Thymus (tissue), 2 donors: ENCODE results near the gene TNK1. TPM values are rescaled to one million over a fixed set of nuclear protein-coding genes. Genes with fewer than 3 reads are reported as not detected.

Experiments
- polyA plus RNA-seq: library from polyadenylated mRNA; stranded (reverse); fragments of 200-250 nt; gene quantifications from one replicate; pipeline ENCODE4 v1.2.3, GENCODE V29; 2013
- total RNA-seq: library from RNA; stranded (reverse); fragments of 120-200 nt; gene quantifications from one replicate; pipeline ENCODE4 v1.2.4, GENCODE V29; 2013
- donor health status: healthy.

The TNK1 gene
- total and polyA plus RNA-seq, 2 donors = 1.8 to 7.2 TPM

Other genes with a start within 250 kb of the TNK1 start
Only the 30 nearest of the 38 such genes appear.
- gene DLG4, start 161.3 kb upstream of the TNK1 start, total RNA-seq = 8.5 TPM
- gene DLG4, start 161.3 kb upstream of the TNK1 start, polyA plus RNA-seq = 15.1 TPM
- 221 TPM for gene ACADVL, start 161.2 kb upstream of the TNK1 start, total RNA-seq
- 990 TPM for gene ACADVL, start 161.2 kb upstream of the TNK1 start, polyA plus RNA-seq
- 21.8 TPM for gene DVL2, start 146.6 kb upstream of the TNK1 start, total RNA-seq
- gene DVL2, start 146.6 kb upstream of the TNK1 start, polyA plus RNA-seq = 26.6 TPM
- 51.6 TPM for gene PHF23, start 141.6 kb upstream of the TNK1 start, total RNA-seq
- 47.5 TPM for gene PHF23, start 141.6 kb upstream of the TNK1 start, polyA plus RNA-seq
- gene GABARAP, start 138.6 kb upstream of the TNK1 start, total RNA-seq = 245 TPM
- 846 TPM for gene GABARAP, start 138.6 kb upstream of the TNK1 start, polyA plus RNA-seq
- gene CTDNEP1, start 129.4 kb upstream of the TNK1 start, total RNA-seq = 19.5 TPM
- 79.7 TPM for gene CTDNEP1, start 129.4 kb upstream of the TNK1 start, polyA plus RNA-seq
- gene ELP5, start 128.9 kb upstream of the TNK1 start, total RNA-seq = 50.7 TPM
- gene ELP5, start 128.9 kb upstream of the TNK1 start, polyA plus RNA-seq = 35.9 TPM
- gene CLDN7, start 118.6 kb upstream of the TNK1 start, total RNA-seq = 6.3 TPM
- 34.9 TPM for gene CLDN7, start 118.6 kb upstream of the TNK1 start, polyA plus RNA-seq
- 0.19 TPM for gene SLC2A4, start 99.4 kb upstream of the TNK1 start, total RNA-seq
- 1.2 TPM for gene SLC2A4, start 99.4 kb upstream of the TNK1 start, polyA plus RNA-seq
- gene YBX2, start 86.5 kb upstream of the TNK1 start, total RNA-seq = 0.66 TPM
- 0.48 TPM for gene YBX2, start 86.5 kb upstream of the TNK1 start, polyA plus RNA-seq
- gene EIF5A, start 73.5 kb upstream of the TNK1 start, total RNA-seq = 305 TPM
- 324 TPM for gene EIF5A, start 73.5 kb upstream of the TNK1 start, polyA plus RNA-seq
- gene GPS2, start 65.7 kb upstream of the TNK1 start, total RNA-seq = 49.2 TPM
- 71.3 TPM for gene GPS2, start 65.7 kb upstream of the TNK1 start, polyA plus RNA-seq
- gene NEURL4, start 51.8 kb upstream of the TNK1 start, total RNA-seq = 12.3 TPM
- 39.6 TPM for gene NEURL4, start 51.8 kb upstream of the TNK1 start, polyA plus RNA-seq
- 167 TPM for gene ACAP1, start 44.6 kb upstream of the TNK1 start, total RNA-seq
- gene ACAP1, start 44.6 kb upstream of the TNK1 start, polyA plus RNA-seq = 364 TPM
- gene KCTD11, start 28.9 kb upstream of the TNK1 start, total RNA-seq = 3.0 TPM
- gene KCTD11, start 28.9 kb upstream of the TNK1 start, polyA plus RNA-seq = 9.9 TPM
- gene TMEM95, start 25.9 kb upstream of the TNK1 start, total RNA-seq = not detected
- 0.05 TPM for gene TMEM95, start 25.9 kb upstream of the TNK1 start, polyA plus RNA-seq
- gene PLSCR3, start 13.4 kb downstream of the TNK1 start, total RNA-seq = 9.3 TPM
- gene PLSCR3, start 13.4 kb downstream of the TNK1 start, polyA plus RNA-seq = 32.7 TPM
- gene TMEM256, start 23.0 kb downstream of the TNK1 start, total RNA-seq = 109 TPM
- 152 TPM for gene TMEM256, start 23.0 kb downstream of the TNK1 start, polyA plus RNA-seq
- 0.38 TPM for gene NLGN2, start 26.8 kb downstream of the TNK1 start, total RNA-seq
- gene NLGN2, start 26.8 kb downstream of the TNK1 start, polyA plus RNA-seq = 5.6 TPM
- not detected for gene SPEM1, start 39.2 kb downstream of the TNK1 start, total RNA-seq
- gene SPEM1, start 39.2 kb downstream of the TNK1 start, polyA plus RNA-seq = not detected
- not detected for gene SPEM2, start 44.5 kb downstream of the TNK1 start, total RNA-seq
- 0.02 TPM for gene SPEM2, start 44.5 kb downstream of the TNK1 start, polyA plus RNA-seq
- not detected for gene SPEM3, start 47.8 kb downstream of the TNK1 start, total RNA-seq
- gene SPEM3, start 47.8 kb downstream of the TNK1 start, polyA plus RNA-seq = not detected
- gene TMEM102, start 54.3 kb downstream of the TNK1 start, total RNA-seq = 6.8 TPM
- gene TMEM102, start 54.3 kb downstream of the TNK1 start, polyA plus RNA-seq = 5.1 TPM
- gene FGF11, start 58.4 kb downstream of the TNK1 start, total RNA-seq = 5.8 TPM
- gene FGF11, start 58.4 kb downstream of the TNK1 start, polyA plus RNA-seq = 5.5 TPM
- 12.9 TPM for gene CHRNB1, start 64.0 kb downstream of the TNK1 start, total RNA-seq
- 18.5 TPM for gene CHRNB1, start 64.0 kb downstream of the TNK1 start, polyA plus RNA-seq
- 10.9 TPM for gene ZBTB4, start 98.5 kb downstream of the TNK1 start, total RNA-seq
- 29.5 TPM for gene ZBTB4, start 98.5 kb downstream of the TNK1 start, polyA plus RNA-seq
- gene SLC35G6, start 100.4 kb downstream of the TNK1 start, total RNA-seq = not detected
- gene SLC35G6, start 100.4 kb downstream of the TNK1 start, polyA plus RNA-seq = 0.09 TPM
- 23.5 TPM for gene POLR2A, start 103.3 kb downstream of the TNK1 start, total RNA-seq
- 33.5 TPM for gene POLR2A, start 103.3 kb downstream of the TNK1 start, polyA plus RNA-seq
- gene TNFSF12, start 168.0 kb downstream of the TNK1 start, total RNA-seq = 4.2 TPM
- 21.3 TPM for gene TNFSF12, start 168.0 kb downstream of the TNK1 start, polyA plus RNA-seq
- gene TNFSF13, start 177.7 kb downstream of the TNK1 start, total RNA-seq = 6.4 TPM
- gene TNFSF13, start 177.7 kb downstream of the TNK1 start, polyA plus RNA-seq = 19.6 TPM